SK-N-SH treated with all-trans-retinoic acid at 6 μM for 48 hours (cell line): ENCODE measurements around the gene CLOCK.

Experiments used
- ATAC-seq: fragments of 200-7000 bp; cut with Tn5 transposase; 3 replicates; pipeline ENCODE4 v1.9.1; 2020; ENCODE audit warnings: mild to moderate bottlenecking, moderate library complexity
- ARNTL ChIP-seq: fragments of 450-650 bp; formaldehyde crosslinking; IDR thresholded peaks from 2 replicates; pipeline ENCODE4 v1.5.0; 2020; ENCODE audit warnings: low read depth, mild to moderate bottlenecking, moderate library complexity, borderline replicate concordance
- BACH2 ChIP-seq: fragments of 250-450 bp; sonication (Bioruptor Pico); IDR thresholded peaks from 2 replicates; pipeline ENCODE4 v1.9.0; 2021; ENCODE audit warnings: mild to moderate bottlenecking, borderline replicate concordance
- CSDC2 ChIP-seq: fragments of 250-450 bp; sonication (Bioruptor Pico); IDR thresholded peaks from 2 replicates; pipeline ENCODE4 v1.5.0; 2020; ENCODE audit warnings: mild to moderate bottlenecking, moderate library complexity
- ESRRG ChIP-seq: fragments of 250-450 bp; sonication (Bioruptor Pico); IDR thresholded peaks from 2 replicates; pipeline ENCODE4 v1.6.1; 2021; ENCODE audit warnings: mild to moderate bottlenecking
- GLIS3 ChIP-seq: fragments of 250-450 bp; sonication (Bioruptor Pico); IDR thresholded peaks from 2 replicates; pipeline ENCODE4 v1.5.0; 2020; ENCODE audit warnings: mild to moderate bottlenecking, moderate library complexity
- ISL1 ChIP-seq: fragments of 250-450 bp; sonication (Bioruptor Pico); IDR thresholded peaks from 2 replicates; pipeline ENCODE4 v2.1.2; 2022; ENCODE audit warnings: mild to moderate bottlenecking, moderate library complexity
- OSR1 ChIP-seq: fragments of 250-450 bp; sonication (Bioruptor Pico); IDR thresholded peaks from 2 replicates; pipeline ENCODE4 v1.8.0; 2022; ENCODE audit warnings: moderate library complexity, mild to moderate bottlenecking, inconsistent platforms
- PPARA ChIP-seq: fragments of 250-450 bp; sonication (Bioruptor Pico); IDR thresholded peaks from 2 replicates; pipeline ENCODE4 v1.5.0; 2020; ENCODE audit warnings: mild to moderate bottlenecking, borderline replicate concordance
- RARB ChIP-seq: fragments of 250-450 bp; sonication (Bioruptor Pico); IDR thresholded peaks from 2 replicates; pipeline ENCODE4 v1.8.0; 2021; ENCODE audit warnings: mild to moderate bottlenecking, moderate library complexity
- TCF4 ChIP-seq: fragments of 250-450 bp; sonication (Bioruptor Pico); IDR thresholded peaks from 2 replicates; pipeline ENCODE4 v1.8.0; 2021; ENCODE audit warnings: mild to moderate bottlenecking, moderate library complexity, borderline replicate concordance
- TOX ChIP-seq: fragments of 250-450 bp; sonication (Bioruptor Pico); IDR thresholded peaks from 2 replicates; pipeline ENCODE4 v1.8.0; 2021; ENCODE audit warnings: mild to moderate bottlenecking, moderate library complexity, borderline replicate concordance
- ZC3H10 ChIP-seq: fragments of 250-450 bp; sonication (Bioruptor Pico); IDR thresholded peaks from 2 replicates; pipeline ENCODE4 v1.5.1; 2021; ENCODE audit warnings: mild to moderate bottlenecking, moderate library complexity
- ZFP3 ChIP-seq: fragments of 250-450 bp; sonication (Bioruptor Pico); IDR thresholded peaks from 2 replicates; pipeline ENCODE4 v1.5.0; 2020; ENCODE audit warnings: mild to moderate bottlenecking, moderate library complexity
- ZFP30 ChIP-seq: fragments of 450-650 bp; formaldehyde crosslinking; IDR thresholded peaks from 2 replicates; pipeline ENCODE4 v1.5.0; 2022; ENCODE audit warnings: mild to moderate bottlenecking, moderate library complexity
- ZNF565 ChIP-seq: fragments of 450-650 bp; formaldehyde crosslinking; conservative IDR thresholded peaks from 2 replicates; pipeline ENCODE4 v1.5.0; 2020; ENCODE audit warnings: low read depth, mild to moderate bottlenecking, moderate library complexity
- ZNF70 ChIP-seq: fragments of 450-650 bp; formaldehyde crosslinking; IDR thresholded peaks from 2 replicates; pipeline ENCODE4 v1.5.0; 2020; ENCODE audit warnings: mild to moderate bottlenecking, moderate library complexity
- ZNF8 ChIP-seq: fragments of 450-650 bp; formaldehyde crosslinking; IDR thresholded peaks from 2 replicates; pipeline ENCODE4 v1.5.0; 2020; ENCODE audit warnings: mild to moderate bottlenecking, moderate library complexity
- TF ChIP-seq, protein P1 (sequence below): fragments of 250-450 bp; sonication (Bioruptor Pico); IDR thresholded peaks from 2 replicates; pipeline ENCODE4 v1.5.1; 2021; ENCODE audit warnings: mild to moderate bottlenecking, moderate library complexity
- TF ChIP-seq, protein P2 (sequence below): fragments of 250-450 bp; sonication (Bioruptor Pico); IDR thresholded peaks from 2 replicates; pipeline ENCODE4 v1.5.0; 2020; ENCODE audit warnings: mild to moderate bottlenecking, moderate library complexity
- TF ChIP-seq, protein P3 (sequence below): fragments of 250-450 bp; sonication (Bioruptor Pico); IDR thresholded peaks from 2 replicates; pipeline ENCODE4 v1.5.1; 2020; ENCODE audit warnings: low read depth, mild to moderate bottlenecking, moderate library complexity
- TF ChIP-seq, protein P4 (sequence below): fragments of 250-450 bp; sonication (Bioruptor Pico); IDR thresholded peaks from 2 replicates; pipeline ENCODE4 v1.8.0; 2020; ENCODE audit warnings: mild to moderate bottlenecking, moderate library complexity, borderline replicate concordance

Gene CLOCK

DNA sequence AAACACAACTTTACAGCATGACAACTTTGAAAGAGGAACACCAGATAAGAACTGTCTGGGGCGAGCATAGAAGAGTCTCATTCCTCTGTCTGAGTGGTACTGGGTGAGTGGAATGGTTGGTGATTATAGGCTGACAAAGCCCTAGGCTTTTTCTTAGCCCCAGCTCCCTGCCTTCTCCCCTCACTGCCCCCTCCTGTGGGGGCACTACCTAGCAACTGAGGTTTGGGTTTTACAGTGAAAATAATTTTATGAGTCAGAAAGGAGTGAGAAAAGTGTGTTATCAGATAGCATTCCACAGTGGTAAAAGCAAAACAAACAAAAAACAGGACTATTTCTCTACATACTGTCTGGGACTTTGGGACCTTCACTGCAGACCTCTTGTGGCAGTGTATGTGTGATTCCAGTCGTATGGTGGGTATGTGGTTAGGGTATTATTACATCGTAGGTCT is 161.5 kb downstream of the CLOCK start (continued):
- no peak for TF ChIP-seq ZFP30 (CRISPR knock-in tag)
- no peak for TF ChIP-seq ZC3H10 (CRISPR knock-in tag)
- TF ChIP-seq, protein P1, sequence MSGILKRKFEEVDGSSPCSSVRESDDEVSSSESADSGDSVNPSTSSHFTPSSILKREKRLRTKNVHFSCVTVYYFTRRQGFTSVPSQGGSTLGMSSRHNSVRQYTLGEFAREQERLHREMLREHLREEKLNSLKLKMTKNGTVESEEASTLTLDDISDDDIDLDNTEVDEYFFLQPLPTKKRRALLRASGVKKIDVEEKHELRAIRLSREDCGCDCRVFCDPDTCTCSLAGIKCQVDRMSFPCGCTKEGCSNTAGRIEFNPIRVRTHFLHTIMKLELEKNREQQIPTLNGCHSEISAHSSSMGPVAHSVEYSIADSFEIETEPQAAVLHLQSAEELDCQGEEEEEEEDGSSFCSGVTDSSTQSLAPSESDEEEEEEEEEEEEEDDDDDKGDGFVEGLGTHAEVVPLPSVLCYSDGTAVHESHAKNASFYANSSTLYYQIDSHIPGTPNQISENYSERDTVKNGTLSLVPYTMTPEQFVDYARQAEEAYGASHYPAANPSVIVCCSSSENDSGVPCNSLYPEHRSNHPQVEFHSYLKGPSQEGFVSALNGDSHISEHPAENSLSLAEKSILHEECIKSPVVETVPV (CRISPR knock-in tag): no peak
- no peak for TF ChIP-seq GLIS3
- TF ChIP-seq, all 23 proteins: peak for 0

DNA sequence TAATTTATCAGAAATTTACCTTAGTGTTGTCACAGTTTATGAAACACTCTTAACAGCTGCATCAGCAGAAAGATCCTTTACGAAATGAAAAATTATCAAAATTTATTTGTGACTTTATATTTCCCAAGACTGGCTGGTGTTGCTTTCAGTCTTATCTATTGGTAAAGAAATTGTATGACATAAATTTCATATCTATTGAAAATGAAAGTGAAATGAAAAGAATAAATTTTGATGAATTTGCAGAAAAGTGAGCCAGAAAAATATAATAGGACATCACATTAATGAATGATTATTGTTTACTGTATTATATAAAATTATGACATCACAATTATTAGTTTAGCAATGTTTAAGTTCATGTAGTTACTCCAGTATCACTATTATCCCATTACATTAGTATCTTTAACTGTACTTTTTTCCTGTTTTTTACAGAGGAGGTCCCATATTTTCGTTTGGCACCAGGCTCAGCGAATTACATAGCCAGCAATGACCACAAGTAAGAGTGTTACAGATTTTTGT is 164.2 kb downstream of the CLOCK start:
- ATAC-seq: no peak
- TF ChIP-seq ISL1 (CRISPR knock-in tag) (no peak), ESRRG (CRISPR knock-in tag) (no peak), ZFP30 (CRISPR knock-in tag) (no peak), ZFP3 (no peak), ZNF8 (CRISPR knock-in tag) (no peak), OSR1 (CRISPR knock-in tag) (no peak), ZNF70 (CRISPR knock-in tag) (no peak), ZNF565 (CRISPR knock-in tag) (no peak), BACH2 (CRISPR knock-in tag) (no peak), CSDC2 (CRISPR knock-in tag) (no peak), ZC3H10 (CRISPR knock-in tag) (no peak), RARB (CRISPR knock-in tag) (no peak), GLIS3 (no peak)
- TF ChIP-seq, protein P2, sequence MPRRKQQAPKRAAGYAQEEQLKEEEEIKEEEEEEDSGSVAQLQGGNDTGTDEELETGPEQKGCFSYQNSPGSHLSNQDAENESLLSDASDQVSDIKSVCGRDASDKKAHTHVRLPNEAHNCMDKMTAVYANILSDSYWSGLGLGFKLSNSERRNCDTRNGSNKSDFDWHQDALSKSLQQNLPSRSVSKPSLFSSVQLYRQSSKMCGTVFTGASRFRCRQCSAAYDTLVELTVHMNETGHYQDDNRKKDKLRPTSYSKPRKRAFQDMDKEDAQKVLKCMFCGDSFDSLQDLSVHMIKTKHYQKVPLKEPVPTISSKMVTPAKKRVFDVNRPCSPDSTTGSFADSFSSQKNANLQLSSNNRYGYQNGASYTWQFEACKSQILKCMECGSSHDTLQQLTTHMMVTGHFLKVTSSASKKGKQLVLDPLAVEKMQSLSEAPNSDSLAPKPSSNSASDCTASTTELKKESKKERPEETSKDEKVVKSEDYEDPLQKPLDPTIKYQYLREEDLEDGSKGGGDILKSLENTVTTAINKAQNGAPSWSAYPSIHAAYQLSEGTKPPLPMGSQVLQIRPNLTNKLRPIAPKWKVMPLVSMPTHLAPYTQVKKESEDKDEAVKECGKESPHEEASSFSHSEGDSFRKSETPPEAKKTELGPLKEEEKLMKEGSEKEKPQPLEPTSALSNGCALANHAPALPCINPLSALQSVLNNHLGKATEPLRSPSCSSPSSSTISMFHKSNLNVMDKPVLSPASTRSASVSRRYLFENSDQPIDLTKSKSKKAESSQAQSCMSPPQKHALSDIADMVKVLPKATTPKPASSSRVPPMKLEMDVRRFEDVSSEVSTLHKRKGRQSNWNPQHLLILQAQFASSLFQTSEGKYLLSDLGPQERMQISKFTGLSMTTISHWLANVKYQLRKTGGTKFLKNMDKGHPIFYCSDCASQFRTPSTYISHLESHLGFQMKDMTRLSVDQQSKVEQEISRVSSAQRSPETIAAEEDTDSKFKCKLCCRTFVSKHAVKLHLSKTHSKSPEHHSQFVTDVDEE: no peak
- TF ChIP-seq, protein P3, sequence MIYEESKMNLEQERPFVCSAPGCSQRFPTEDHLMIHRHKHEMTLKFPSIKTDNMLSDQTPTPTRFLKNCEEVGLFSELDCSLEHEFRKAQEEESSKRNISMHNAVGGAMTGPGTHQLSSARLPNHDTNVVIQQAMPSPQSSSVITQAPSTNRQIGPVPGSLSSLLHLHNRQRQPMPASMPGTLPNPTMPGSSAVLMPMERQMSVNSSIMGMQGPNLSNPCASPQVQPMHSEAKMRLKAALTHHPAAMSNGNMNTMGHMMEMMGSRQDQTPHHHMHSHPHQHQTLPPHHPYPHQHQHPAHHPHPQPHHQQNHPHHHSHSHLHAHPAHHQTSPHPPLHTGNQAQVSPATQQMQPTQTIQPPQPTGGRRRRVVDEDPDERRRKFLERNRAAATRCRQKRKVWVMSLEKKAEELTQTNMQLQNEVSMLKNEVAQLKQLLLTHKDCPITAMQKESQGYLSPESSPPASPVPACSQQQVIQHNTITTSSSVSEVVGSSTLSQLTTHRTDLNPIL (CRISPR knock-in tag): no peak
- TF ChIP-seq, protein P4, sequence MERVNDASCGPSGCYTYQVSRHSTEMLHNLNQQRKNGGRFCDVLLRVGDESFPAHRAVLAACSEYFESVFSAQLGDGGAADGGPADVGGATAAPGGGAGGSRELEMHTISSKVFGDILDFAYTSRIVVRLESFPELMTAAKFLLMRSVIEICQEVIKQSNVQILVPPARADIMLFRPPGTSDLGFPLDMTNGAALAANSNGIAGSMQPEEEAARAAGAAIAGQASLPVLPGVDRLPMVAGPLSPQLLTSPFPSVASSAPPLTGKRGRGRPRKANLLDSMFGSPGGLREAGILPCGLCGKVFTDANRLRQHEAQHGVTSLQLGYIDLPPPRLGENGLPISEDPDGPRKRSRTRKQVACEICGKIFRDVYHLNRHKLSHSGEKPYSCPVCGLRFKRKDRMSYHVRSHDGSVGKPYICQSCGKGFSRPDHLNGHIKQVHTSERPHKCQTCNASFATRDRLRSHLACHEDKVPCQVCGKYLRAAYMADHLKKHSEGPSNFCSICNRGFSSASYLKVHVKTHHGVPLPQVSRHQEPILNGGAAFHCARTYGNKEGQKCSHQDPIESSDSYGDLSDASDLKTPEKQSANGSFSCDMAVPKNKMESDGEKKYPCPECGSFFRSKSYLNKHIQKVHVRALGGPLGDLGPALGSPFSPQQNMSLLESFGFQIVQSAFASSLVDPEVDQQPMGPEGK (CRISPR knock-in tag): no peak

DNA sequence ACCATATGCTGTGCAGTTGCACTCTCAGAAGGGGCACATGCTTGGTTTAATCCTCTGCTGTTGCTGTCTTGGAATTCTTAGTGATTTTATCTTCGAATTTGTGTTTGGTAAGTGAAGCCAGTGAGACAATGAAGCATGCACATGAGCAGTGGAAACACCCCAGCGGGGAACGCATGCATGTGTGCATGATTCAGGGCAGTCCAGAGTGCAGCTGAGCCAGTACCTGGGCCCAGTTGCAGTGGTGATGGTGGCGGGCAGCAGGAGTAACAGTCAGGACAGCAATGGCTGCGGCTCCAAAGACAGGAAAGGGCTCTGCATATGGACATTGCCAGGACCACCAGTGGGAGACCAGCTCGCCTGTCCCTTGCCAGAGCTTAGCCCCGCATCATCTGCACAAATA is 165.2 kb downstream of the CLOCK start:
- no peak for ATAC-seq
- TF ChIP-seq PPARA (CRISPR knock-in tag) (no peak), OSR1 (CRISPR knock-in tag) (no peak), ISL1 (CRISPR knock-in tag) (no peak), TOX (CRISPR knock-in tag) (no peak)
- TF ChIP-seq, protein P3 (CRISPR knock-in tag): no peak

DNA sequence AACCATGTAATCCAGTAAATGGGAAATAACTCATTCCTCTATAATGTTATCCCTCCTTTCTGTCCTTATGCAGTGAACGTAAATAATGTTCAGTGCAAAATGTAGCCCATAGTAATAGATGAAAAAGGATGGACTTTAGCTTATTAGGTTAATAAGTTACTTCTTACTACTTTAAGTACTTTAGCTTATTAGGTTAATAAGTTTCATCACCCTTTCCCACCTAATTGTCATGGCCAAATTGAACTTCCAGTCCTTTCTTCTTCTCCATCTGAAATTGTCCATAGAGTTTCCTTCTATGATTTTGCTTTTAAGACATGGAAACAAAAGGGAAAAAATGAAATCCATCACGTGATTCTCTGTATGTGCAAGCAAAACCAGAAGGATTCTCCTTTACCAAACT is 166.1 kb downstream of the CLOCK start:
- ATAC-seq: no peak
- no peak for TF ChIP-seq ZFP30 (CRISPR knock-in tag)
- no peak for TF ChIP-seq RARB (CRISPR knock-in tag)
- no peak for TF ChIP-seq TOX (CRISPR knock-in tag)
- TF ChIP-seq, protein P2: no peak
- no peak for TF ChIP-seq ARNTL
- no peak for TF ChIP-seq GLIS3
- TF ChIP-seq, protein P4 (CRISPR knock-in tag): no peak
- TF ChIP-seq ZC3H10 (CRISPR knock-in tag): no peak
- no peak for TF ChIP-seq PPARA (CRISPR knock-in tag)
- TF ChIP-seq TCF4 (CRISPR knock-in tag): no peak
- TF ChIP-seq ZNF70 (CRISPR knock-in tag): no peak
- no peak for TF ChIP-seq ISL1 (CRISPR knock-in tag)
- TF ChIP-seq ZNF8 (CRISPR knock-in tag): no peak
